Measurements from ENCODE around the gene EPS15.

The EPS15 gene

DNA sequence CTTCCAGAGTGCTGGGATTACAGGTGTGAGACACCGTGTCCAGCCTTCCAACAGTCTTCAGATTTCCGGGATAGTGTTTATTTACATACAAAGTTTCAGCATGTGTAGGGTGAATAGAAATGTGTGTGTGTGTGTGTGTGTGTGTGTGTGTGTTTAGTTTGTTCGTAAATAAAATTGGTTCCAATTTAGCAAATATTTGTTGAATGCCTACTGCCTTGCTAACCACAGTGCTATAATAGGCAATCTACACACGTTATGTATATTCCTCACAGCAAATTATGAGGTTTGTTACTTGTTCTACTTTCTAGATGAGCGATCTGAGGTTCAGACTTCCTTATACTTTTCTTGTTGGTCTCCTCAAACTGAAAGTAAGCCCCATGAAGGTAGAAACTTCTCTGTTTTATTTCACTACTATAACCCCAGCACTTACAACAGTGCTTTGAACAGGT is 32.8 kb upstream of the EPS15 start:
- Histone ChIP-seq H3K9ac (ENCODE audit: low read length) (no peak overlapping the region), H2AFZ (ENCODE audit: low read depth, low read length, severe bottlenecking) (no peak overlapping the region), H3K9me2 (replicated peaks; ENCODE audit: insufficient read depth, low read length) (no peaks in the 10 kb centered on the region), H3K9me3 (ENCODE audit: insufficient read depth, low read length) (no peaks in the 10 kb centered on the region), H3K4me2 (ENCODE audit: low read depth, low read length, poor library complexity, severe bottlenecking) (no peak overlapping the region), H3K4me3 (ENCODE audit: insufficient read depth, low read length, poor library complexity, severe bottlenecking) (no peak overlapping the region), H4K20me1 (ENCODE audit: low read depth, low read length) (no peaks in the 10 kb centered on the region), H3K27ac (ENCODE audit: low read depth, low read length) (no peak overlapping the region), H3K79me2 (ENCODE audit: insufficient read depth, low read length) (no peaks in the 10 kb centered on the region), H3K27me3 (ENCODE audit: low read length) (no peaks in the 10 kb centered on the region), H3F3A (ENCODE audit: insufficient read depth) (no peaks in the 10 kb centered on the region), H3K36me3 (ENCODE audit: low read length) (no peaks in the 10 kb centered on the region)
- TF ChIP-seq, protein P1, sequence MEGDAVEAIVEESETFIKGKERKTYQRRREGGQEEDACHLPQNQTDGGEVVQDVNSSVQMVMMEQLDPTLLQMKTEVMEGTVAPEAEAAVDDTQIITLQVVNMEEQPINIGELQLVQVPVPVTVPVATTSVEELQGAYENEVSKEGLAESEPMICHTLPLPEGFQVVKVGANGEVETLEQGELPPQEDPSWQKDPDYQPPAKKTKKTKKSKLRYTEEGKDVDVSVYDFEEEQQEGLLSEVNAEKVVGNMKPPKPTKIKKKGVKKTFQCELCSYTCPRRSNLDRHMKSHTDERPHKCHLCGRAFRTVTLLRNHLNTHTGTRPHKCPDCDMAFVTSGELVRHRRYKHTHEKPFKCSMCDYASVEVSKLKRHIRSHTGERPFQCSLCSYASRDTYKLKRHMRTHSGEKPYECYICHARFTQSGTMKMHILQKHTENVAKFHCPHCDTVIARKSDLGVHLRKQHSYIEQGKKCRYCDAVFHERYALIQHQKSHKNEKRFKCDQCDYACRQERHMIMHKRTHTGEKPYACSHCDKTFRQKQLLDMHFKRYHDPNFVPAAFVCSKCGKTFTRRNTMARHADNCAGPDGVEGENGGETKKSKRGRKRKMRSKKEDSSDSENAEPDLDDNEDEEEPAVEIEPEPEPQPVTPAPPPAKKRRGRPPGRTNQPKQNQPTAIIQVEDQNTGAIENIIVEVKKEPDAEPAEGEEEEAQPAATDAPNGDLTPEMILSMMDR (IDR thresholded peaks at IDR 0.05; ENCODE audit: insufficient read depth, low read length, poor library complexity, severe bottlenecking), result no peak
- no peak for TF ChIP-seq EZH2phosphoT487 (conservative IDR thresholded peaks at IDR 0.05; ENCODE audit: low read length)

GRCh38 chr1:51551081-51551480 is 32.0 kb upstream of the EPS15 start:
- no peak overlapping the region for H3K27ac ChIP-seq (ENCODE audit: low read depth, low read length)
- no peaks in the 10 kb centered on the region for H3F3A ChIP-seq (ENCODE audit: insufficient read depth)
- no peaks in the 10 kb centered on the region for H3K27me3 ChIP-seq (ENCODE audit: low read length)
- no peaks in the 10 kb centered on the region for H3K9me3 ChIP-seq (ENCODE audit: insufficient read depth, low read length)
- H4K20me1 ChIP-seq (ENCODE audit: low read depth, low read length), result no peaks in the 10 kb centered on the region
- no peak overlapping the region for H3K4me2 ChIP-seq (ENCODE audit: low read depth, low read length, poor library complexity, severe bottlenecking)
- no peaks in the 10 kb centered on the region for H3K36me3 ChIP-seq (ENCODE audit: low read length)
- H3K9me2 ChIP-seq (replicated peaks; ENCODE audit: insufficient read depth, low read length), result no peaks in the 10 kb centered on the region
- H2AFZ ChIP-seq (ENCODE audit: low read depth, low read length, severe bottlenecking), result no peak overlapping the region
- H3K79me2 ChIP-seq (ENCODE audit: insufficient read depth, low read length), result no peaks in the 10 kb centered on the region
- TF ChIP-seq, protein P1 (IDR thresholded peaks at IDR 0.05; ENCODE audit: insufficient read depth, low read length, poor library complexity, severe bottlenecking), result no peak
- TF ChIP-seq EZH2phosphoT487 (conservative IDR thresholded peaks at IDR 0.05; ENCODE audit: low read length), result no peak
- H3K9ac ChIP-seq (ENCODE audit: low read length), result no peak overlapping the region
- no peak overlapping the region for H3K4me3 ChIP-seq (ENCODE audit: insufficient read depth, low read length, poor library complexity, severe bottlenecking)

- Histone ChIP-seq H3K4me2 (ENCODE audit: low read depth, low read length, poor library complexity, severe bottlenecking) (no peak overlapping the region), H3K9me2 (replicated peaks; ENCODE audit: insufficient read depth, low read length) (no peaks in the 10 kb centered on the region), H3K27me3 (ENCODE audit: low read length) (no peaks in the 10 kb centered on the region), H2AFZ (ENCODE audit: low read depth, low read length, severe bottlenecking) (no peak overlapping the region), H3K9ac (ENCODE audit: low read length) (no peak overlapping the region), H3K9me3 (ENCODE audit: insufficient read depth, low read length) (no peaks in the 10 kb centered on the region), H4K20me1 (ENCODE audit: low read depth, low read length) (no peaks in the 10 kb centered on the region), H3K4me3 (ENCODE audit: insufficient read depth, low read length, poor library complexity, severe bottlenecking) (no peak overlapping the region), H3K79me2 (ENCODE audit: insufficient read depth, low read length) (no peaks in the 10 kb centered on the region), H3K36me3 (ENCODE audit: low read length) (no peaks in the 10 kb centered on the region), H3F3A (ENCODE audit: insufficient read depth) (no peaks in the 10 kb centered on the region), H3K27ac (ENCODE audit: low read depth, low read length) (no peak overlapping the region)
- TF ChIP-seq, protein P1 (IDR thresholded peaks at IDR 0.05; ENCODE audit: insufficient read depth, low read length, poor library complexity, severe bottlenecking), result no peak
- no peak for TF ChIP-seq EZH2phosphoT487 (conservative IDR thresholded peaks at IDR 0.05; ENCODE audit: low read length)
Observed at GRCh38 chr1:51549901-51550300, 30.8 kb upstream of the EPS15 start.
